Bronchial epithelial cell (primary cell): Measurements from ENCODE around the gene TSC22D3. TPM values are rescaled to one million over a fixed set of nuclear protein-coding genes. Genes with fewer than 3 reads are reported as not detected.

Experiments
- DNase-seq: peaks from one replicate; pipeline ENCODE4 v3.0.0-alpha.2; 2010; ENCODE audit warnings: low read depth
- FAIRE-seq: peaks from 2 replicates; lab custom pipeline; 2011; peaks lifted over from hg19 to GRCh38; lab: Jason Lieb, UNC
- H3K27me3 ChIP-seq: 2 replicates; pipeline ENCODE4 v1.5.1; 2011; ENCODE audit warnings: low read length; ENCODE audit not compliant: control insufficient read depth, insufficient read depth
- H3K36me3 ChIP-seq: 2 replicates; pipeline ENCODE4 v1.5.1; 2011; ENCODE audit warnings: low read length; ENCODE audit not compliant: control insufficient read depth, insufficient read depth
- H3K4me3 ChIP-seq: 2 replicates; pipeline ENCODE4 v1.5.1; 2011; ENCODE audit warnings: mild to moderate bottlenecking, low read depth, low read length, control low read depth
- CTCF ChIP-seq: IDR thresholded peaks from 2 replicates; pipeline ENCODE4 v1.5.1; 2011; ENCODE audit warnings: mild to moderate bottlenecking, moderate library complexity, low read length, control low read depth, inconsistent platforms; ENCODE audit not compliant: insufficient read depth, severe bottlenecking
- total RNA-seq: library from RNA; depleted of rRNA; stranded (reverse); fragments of >200 nt; gene quantifications from 2 replicates; pipeline ENCODE4 v1.2.1, GENCODE V29; 2014

The TSC22D3 gene
- total RNA-seq, 1 donor from 2014 or later: 83.5 TPM

- no peak for DNase-seq
- no peaks in the 10 kb centered on the region for H3K27me3 ChIP-seq
- FAIRE-seq: no peak
- no peaks in the 10 kb centered on the region for H3K36me3 ChIP-seq
- no peak overlapping the region for H3K4me3 ChIP-seq
- no peak for TF ChIP-seq CTCF
Observed at GRCh38 chrX:107755721-107756120, 19.9 kb downstream of the TSC22D3 start.

GRCh38 chrX:107753187-107753586 is 22.4 kb downstream of the TSC22D3 start:
- FAIRE-seq: no peak

GRCh38 chrX:107752714-107753113 is 22.9 kb downstream of the TSC22D3 start:
- H3K27me3 ChIP-seq: no peaks in the 10 kb centered on the region
- DNase-seq (no peak), FAIRE-seq (no peak)
- H3K4me3 ChIP-seq: no peak overlapping the region
- TF ChIP-seq CTCF: no peak
- no peaks in the 10 kb centered on the region for H3K36me3 ChIP-seq

More at GRCh38 chrX:107753187-107753586, 22.4 kb downstream of the TSC22D3 start:
- H3K4me3 ChIP-seq: no peak overlapping the region
- DNase-seq: no peak
- TF ChIP-seq CTCF: no peak
- no peaks in the 10 kb centered on the region for H3K27me3 ChIP-seq
- H3K36me3 ChIP-seq: no peaks in the 10 kb centered on the region

- Histone ChIP-seq H3K27me3 (no peaks in the 10 kb centered on the region), H3K36me3 (no peaks in the 10 kb centered on the region), H3K4me3 (no peak overlapping the region)
- no peak for TF ChIP-seq CTCF
- FAIRE-seq (no peak), DNase-seq (no peak)
Observed at GRCh38 chrX:107752043-107752442, 23.5 kb downstream of the TSC22D3 start.

- H3K27me3 ChIP-seq: no peaks in the 10 kb centered on the region
- H3K4me3 ChIP-seq: no peak overlapping the region
- no peak for DNase-seq
- H3K36me3 ChIP-seq: no peaks in the 10 kb centered on the region
- TF ChIP-seq CTCF: no peak
- no peak for FAIRE-seq
Observed at GRCh38 chrX:107750861-107751445, 24.6 kb downstream of the TSC22D3 start.

- DNase-seq (no peak), FAIRE-seq (no peak)
- H3K36me3 ChIP-seq: no peaks in the 10 kb centered on the region
- no peak overlapping the region for H3K4me3 ChIP-seq
- TF ChIP-seq CTCF: no peak
- H3K27me3 ChIP-seq: no peaks in the 10 kb centered on the region
Observed at GRCh38 chrX:107750263-107750662, 25.3 kb downstream of the TSC22D3 start.
